ENCODE measurements around the gene MMP14. TPM values are rescaled to one million over a fixed set of nuclear protein-coding genes. Genes with fewer than 3 reads are reported as not detected.

Gene MMP14
- 238 and 248 TPM in 2 replicates for total RNA-seq

DNA sequence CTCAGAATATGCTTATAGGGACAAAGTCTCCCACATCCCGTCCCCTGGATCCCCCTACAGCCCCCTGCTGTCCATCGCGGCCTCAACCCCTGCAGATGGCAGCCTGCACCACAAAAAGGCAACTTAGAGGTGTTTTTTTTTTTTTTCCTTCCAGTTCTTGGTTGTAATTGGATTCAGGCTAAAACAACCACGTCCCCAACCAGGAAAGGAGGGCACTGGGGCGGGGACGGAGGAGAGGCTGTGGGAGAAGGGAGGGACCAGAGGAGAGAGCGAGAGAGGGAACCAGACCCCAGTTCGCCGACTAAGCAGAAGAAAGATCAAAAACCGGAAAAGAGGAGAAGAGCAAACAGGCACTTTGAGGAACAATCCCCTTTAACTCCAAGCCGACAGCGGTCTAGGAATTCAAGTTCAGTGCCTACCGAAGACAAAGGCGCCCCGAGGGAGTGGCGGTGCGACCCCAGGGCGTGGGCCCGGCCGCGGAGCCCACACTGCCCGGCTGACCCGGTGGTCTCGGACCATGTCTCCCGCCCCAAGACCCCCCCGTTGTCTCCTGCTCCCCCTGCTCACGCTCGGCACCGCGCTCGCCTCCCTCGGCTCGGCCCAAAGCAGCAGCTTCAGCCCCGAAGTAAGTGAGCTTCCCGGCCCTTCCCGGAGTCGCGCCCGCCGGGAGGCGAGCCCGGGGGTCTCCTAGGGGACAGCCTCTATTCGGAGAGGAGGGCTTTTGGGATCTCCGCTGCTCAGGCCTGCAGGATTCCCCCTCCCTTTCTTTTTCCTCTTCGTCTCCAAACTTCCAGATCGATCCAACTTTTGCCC is at the start of gene MMP14:
Gene MMP14, plus strand, starts transcription at position 285 of the 813 bp plus-strand sequence. Its CDS starts 233 bp downstream, at position 518.

DNA sequence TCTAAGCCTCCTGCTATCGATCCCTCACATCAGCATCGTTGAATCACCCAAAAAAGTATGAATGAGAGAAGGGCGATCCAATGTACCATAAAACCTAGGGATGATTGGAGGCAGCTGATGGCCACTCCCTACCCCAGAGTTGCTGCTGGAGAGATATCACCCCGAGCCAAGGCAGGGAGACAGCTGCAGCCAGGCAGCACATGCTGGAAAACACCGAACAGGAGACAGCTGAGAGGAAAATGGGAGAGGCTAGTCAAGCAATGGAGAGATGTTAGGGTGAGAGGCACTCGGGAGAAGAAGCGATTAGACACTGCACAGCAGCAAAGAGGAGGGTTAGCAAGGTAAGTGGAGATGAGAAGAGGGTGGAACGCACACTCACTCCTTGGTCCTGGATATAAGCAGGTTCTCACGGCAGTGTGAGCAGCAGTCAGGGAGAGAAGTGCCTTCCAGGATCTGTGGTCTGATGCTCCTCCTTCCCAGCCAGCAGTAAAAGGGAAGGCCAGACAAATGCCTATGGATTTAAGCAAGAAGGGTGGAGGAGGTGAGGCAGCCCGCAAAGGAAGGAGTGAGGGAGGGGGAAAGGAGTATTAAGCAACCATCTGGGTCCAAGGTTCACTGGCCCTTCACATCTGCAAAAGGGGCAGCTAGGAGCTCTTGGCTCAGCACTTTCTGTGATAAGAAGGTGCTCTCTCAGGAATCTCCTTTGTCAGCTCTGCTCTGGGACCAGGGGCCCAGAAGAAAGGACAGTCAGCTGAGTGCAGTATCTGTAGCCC is 21.3 kb upstream of the MMP14 start, which contains the start of gene SLC7A7:
Gene SLC7A7, minus strand, starts transcription at position 495 of the 773 bp plus-strand sequence. CDS start 2,037 bp downstream, outside the sequence.

DNA sequence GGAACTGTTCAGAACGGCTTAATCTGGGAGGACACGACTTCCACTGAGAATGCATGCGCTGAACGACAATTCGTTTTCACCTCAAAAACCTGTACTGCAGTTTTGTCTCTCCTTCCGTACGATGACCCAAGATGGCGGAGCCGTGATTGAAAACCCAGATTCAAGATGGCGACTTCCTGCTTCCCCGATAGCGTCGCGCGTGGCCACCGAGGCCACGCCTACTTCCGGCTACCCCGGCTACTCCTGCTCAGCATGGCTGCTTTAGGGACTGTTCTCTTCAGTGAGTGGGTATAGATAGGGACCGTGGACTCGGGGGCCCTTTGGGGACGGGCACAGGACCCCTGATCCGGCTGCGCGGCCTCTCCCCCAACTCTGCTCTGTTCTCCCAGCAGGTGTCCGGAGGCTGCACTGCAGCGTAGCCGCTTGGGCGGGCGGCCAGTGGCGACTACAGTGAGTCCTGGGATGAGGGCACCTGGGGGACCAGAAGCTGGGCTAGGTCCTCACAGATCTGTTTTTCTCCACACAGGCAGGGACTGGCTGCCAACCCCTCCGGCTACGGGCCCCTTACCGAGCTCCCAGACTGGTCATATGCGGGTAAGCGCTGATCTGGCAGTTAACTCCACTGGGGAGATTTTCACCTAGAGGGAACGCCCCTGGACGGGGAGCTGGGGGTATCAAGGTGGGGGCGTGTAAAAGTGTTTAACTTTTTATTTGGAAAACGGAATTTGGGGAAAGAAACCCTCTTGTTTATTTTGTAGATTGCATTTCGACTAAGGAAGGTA is 6.5 kb upstream of the MMP14 start, which contains the start of gene MRPL52:
Gene MRPL52, plus strand, starts transcription at position 227 of the 782 bp plus-strand sequence. Its CDS starts 26 bp downstream, at position 253.

DNA sequence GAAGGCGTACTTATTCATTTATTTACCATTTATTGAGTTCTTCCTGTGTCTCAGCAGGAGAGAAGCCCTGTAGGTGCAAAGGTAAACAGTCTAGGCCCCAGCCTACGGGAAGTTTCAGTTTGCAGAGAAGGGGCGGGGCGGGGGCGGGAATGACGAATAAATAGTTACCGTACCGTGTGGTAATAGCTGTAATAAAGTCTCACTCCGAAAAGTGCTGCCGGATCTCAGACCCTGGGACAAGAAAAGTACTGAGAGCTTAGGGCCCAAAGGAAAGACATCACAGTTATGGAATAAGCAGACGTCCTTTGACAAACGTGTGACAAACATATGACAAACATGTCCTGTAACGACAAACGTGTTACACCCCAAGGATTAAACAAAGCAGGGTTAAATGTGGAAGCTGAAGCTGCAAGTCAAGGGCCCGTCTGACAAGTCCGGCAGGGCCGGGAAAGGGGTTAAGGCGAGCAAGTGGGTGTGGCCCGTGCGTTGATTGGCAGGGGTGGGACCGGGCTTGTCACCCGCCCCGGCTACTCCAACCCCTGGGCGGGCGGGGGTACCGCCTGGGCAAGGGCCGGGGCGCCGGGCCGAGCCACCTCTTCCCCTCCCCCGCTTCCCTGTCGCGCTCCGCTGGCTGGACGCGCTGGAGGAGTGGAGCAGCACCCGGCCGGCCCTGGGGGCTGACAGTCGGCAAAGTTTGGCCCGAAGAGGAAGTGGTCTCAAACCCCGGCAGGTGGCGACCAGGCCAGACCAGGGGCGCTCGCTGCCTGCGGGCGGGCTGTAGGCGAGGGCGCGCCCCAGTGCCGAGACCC is 35.0 kb downstream of the MMP14 start, which contains the start of gene LRP10:
Gene LRP10, plus strand, starts transcription at position 517 of the 809 bp plus-strand sequence. CDS start 564 bp downstream, outside the sequence.

DNA sequence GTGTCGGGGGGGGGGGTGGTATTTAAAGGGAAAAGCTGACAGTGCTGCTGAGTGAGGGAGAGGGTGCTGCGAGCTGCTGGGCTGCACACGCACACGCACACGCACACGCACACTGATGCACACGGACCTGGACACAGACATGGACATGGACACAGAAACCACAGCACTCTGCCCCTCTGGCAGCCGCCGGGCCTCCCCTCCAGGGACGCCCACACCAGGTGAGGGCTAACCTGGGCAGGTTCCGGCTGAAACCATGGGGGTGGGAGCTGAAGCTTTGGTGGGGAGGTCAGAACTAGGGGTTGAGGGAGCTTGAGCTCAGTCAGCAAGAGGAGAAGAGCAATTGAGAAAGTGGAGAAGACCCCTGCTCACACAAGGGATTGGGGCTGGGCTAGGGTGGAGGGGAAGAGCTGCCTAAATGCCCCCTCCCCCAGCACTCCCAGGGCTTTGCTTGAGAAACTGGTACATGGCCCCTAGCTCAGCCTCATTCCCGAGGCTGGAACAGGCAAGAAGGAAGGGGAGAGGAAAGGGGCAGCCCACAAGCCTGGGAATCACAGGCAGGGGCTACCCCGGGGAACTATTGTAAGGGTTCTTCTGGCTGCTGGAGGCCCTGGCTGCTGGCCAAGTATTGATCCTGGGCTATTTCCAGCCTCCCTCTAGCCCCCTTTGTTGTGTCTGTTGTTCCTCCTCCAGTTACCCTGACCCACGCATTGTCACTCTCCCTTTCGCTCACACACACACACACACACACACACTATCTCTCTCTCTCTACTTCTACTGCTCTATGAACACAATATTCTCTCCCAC is 47.0 kb downstream of the MMP14 start, which contains the start of gene REM2:
Gene REM2, plus strand, starts transcription at position 50 of the 804 bp plus-strand sequence. Its CDS starts 66 bp downstream, at position 116.

Other genes with a start within 250 kb of the MMP14 start
- gene DAD1, start 247.4 kb upstream of the MMP14 start, total RNA-seq = 545 and 605 TPM in 2 replicates
- gene ABHD4, start 238.3 kb upstream of the MMP14 start, total RNA-seq = 7.2 and 19.4 TPM in 2 replicates
- gene OR6J1, start 192.2 kb upstream of the MMP14 start, total RNA-seq = not detected in 2 replicates
- gene OXA1L, start 69.9 kb upstream of the MMP14 start, total RNA-seq = 78.9 and 102 TPM in 2 replicates
- 4.1 and 7.2 TPM in 2 replicates for gene SLC7A7, start 21.1 kb upstream of the MMP14 start, total RNA-seq
- 32.3 and 51.8 TPM in 2 replicates for gene MRPL52, start 6.7 kb upstream of the MMP14 start, total RNA-seq
- 104 and 155 TPM in 2 replicates for gene LRP10, start 35.2 kb downstream of the MMP14 start, total RNA-seq
- not detected in 2 replicates for gene REM2, start 46.6 kb downstream of the MMP14 start, total RNA-seq
- gene RBM23, start 82.6 kb downstream of the MMP14 start, total RNA-seq = 35.9 and 76.6 TPM in 2 replicates
- 59.1 and 85.4 TPM in 2 replicates for gene PRMT5, start 92.8 kb downstream of the MMP14 start, total RNA-seq
- 20.6 and 49.9 TPM in 2 replicates for gene HAUS4, start 120.5 kb downstream of the MMP14 start, total RNA-seq
- gene AJUBA, start 146.0 kb downstream of the MMP14 start, total RNA-seq = 28.0 and 32.2 TPM in 2 replicates
- gene C14orf93, start 173.6 kb downstream of the MMP14 start, total RNA-seq = 5.7 and 5.8 TPM in 2 replicates
- gene PSMB5, start 198.3 kb downstream of the MMP14 start, total RNA-seq = 255 and 277 TPM in 2 replicates
- not detected in 2 replicates for gene PSMB11, start 205.6 kb downstream of the MMP14 start, total RNA-seq
- gene CDH24, start 220.9 kb downstream of the MMP14 start, total RNA-seq = 3.2 and 4.1 TPM in 2 replicates